GM10248 (cell line): ENCODE data around the gene PTPA.

Source experiments
- CTCF ChIA-PET: fragments of 300-600 bp; sonication (Branson Sonifier 250); formaldehyde crosslinking; extraction: SDS; loops from one replicate; lab custom pipeline; 2021; ENCODE audit warnings: antibody characterized with exemption; lab: Yijun Ruan, JAX
- POLR2A ChIA-PET: fragments of 350-650 bp; sonication (Branson Sonifier 250); formaldehyde crosslinking; extraction: SDS; loops from one replicate; lab custom pipeline; 2020; ENCODE audit warnings: antibody characterized with exemption; lab: Yijun Ruan, JAX
- DNase-seq: peaks from one replicate; pipeline ENCODE4 v3.0.0; 2012; ENCODE audit errors: extremely low spot score
- TF ChIP-seq, protein P1 (sequence below): IDR thresholded peaks from 2 replicates; pipeline ENCODE4 v1.5.1; 2012; ENCODE audit warnings: mild to moderate bottlenecking, low read depth; ENCODE audit errors: extremely low read depth, missing control alignments, control extremely low read depth

The PTPA gene

DNA sequence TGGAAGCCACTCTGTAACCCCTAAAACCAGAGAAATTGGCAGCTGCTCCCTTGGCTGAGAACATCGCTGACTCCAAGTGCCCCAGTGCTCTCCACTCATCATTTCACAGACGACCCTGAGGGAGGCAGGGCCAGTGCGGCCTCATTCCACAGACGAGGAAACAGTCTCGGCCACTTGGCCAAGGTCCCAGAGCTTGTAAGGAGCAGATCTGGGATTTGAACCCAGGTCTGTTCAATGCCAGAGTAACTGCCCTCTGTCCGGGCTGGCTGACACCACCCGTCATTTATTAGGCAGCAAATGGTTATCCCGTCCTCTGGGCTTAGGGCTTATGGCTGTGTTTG, 86.7 kb downstream of the PTPA start:
- ChIA-PET CTCF (no interaction called here), POLR2A (no interaction called here)
- TF ChIP-seq, protein P1, sequence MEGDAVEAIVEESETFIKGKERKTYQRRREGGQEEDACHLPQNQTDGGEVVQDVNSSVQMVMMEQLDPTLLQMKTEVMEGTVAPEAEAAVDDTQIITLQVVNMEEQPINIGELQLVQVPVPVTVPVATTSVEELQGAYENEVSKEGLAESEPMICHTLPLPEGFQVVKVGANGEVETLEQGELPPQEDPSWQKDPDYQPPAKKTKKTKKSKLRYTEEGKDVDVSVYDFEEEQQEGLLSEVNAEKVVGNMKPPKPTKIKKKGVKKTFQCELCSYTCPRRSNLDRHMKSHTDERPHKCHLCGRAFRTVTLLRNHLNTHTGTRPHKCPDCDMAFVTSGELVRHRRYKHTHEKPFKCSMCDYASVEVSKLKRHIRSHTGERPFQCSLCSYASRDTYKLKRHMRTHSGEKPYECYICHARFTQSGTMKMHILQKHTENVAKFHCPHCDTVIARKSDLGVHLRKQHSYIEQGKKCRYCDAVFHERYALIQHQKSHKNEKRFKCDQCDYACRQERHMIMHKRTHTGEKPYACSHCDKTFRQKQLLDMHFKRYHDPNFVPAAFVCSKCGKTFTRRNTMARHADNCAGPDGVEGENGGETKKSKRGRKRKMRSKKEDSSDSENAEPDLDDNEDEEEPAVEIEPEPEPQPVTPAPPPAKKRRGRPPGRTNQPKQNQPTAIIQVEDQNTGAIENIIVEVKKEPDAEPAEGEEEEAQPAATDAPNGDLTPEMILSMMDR: no peak

More for the DNA sequence above, 86.7 kb downstream of the PTPA start:
- no peak for DNase-seq
